K562 (cell line): ENCODE measurements around the gene KRT25. TPM values are rescaled to one million over a fixed set of nuclear protein-coding genes. Genes with fewer than 3 reads are reported as not detected.
A peak's percentile ranks its signal among the peaks of the same experiment; 100 is the strongest.

ENCODE experiments used
- ATAC-seq: fragments of 200-7000 bp; cut with Tn5 transposase; 3 replicates; pipeline ENCODE4 v1.9.1; 2020; ENCODE audit warnings: moderate library complexity
- BruUV-seq: library from RNA; stranded (reverse); fragments of 400-500 nt; replicated peaks from 2 replicates; lab custom pipeline; 2021; lab: Mats Ljungman, UMichigan
- CTCF ChIA-PET: fragments of 300-600 bp; formaldehyde crosslinking; extraction: SDS; loops from one replicate; lab custom pipeline; 2021; ENCODE audit warnings: low intra/inter-chr PET ratio; lab: Yijun Ruan, JAX
- POLR2A ChIA-PET: fragments of 300-600, 350-650 bp; sonication (Branson Sonifier 250); formaldehyde crosslinking; extraction: SDS; loops from one replicate; lab custom pipeline; 2021; ENCODE audit warnings: antibody characterized with exemption, inconsistent platforms; lab: Yijun Ruan, JAX
- DNase-seq, 4 experiments: peaks; one replicate each; pipeline versions ENCODE4 v3.0.0 to v3.0.0-alpha.2; 2011 to 2018; ENCODE audit warnings: low spot score in 3 of 4, mixed read lengths in 3 of 4; ENCODE audit errors: extremely low read depth in 1 of 4
- FAIRE-seq: peaks from 2 replicates; lab custom pipeline; 2011; peaks lifted over from hg19 to GRCh38; lab: Jason Lieb, UNC
- H2AFZ ChIP-seq: 2 replicates; pipeline ENCODE4 v1.6.0; 2011; ENCODE audit warnings: low read depth, low read length, control low read depth, inconsistent platforms
- H3K27ac ChIP-seq: fragments of 200-600 bp; 3 replicates; pipeline ENCODE4 v1.8.0; 2011; ENCODE audit warnings: low read depth, mild to moderate bottlenecking, control low read depth, inconsistent platforms, low read length, moderate library complexity, mixed read lengths; ENCODE audit errors: extremely low read depth
- H3K27me3 ChIP-seq, 2 experiments: fragments of 300-600 bp in 1 of 2; 2 replicates in 1 of 2; 3 replicates in 1 of 2; pipeline versions ENCODE4 v1.6.0 to v1.8.0; 2011; ENCODE audit warnings: inconsistent platforms in 2 of 2, low read length in 2 of 2, mild to moderate bottlenecking in 1 of 2, mixed read lengths in 1 of 2, moderate library complexity in 1 of 2; ENCODE audit not compliant: control insufficient read depth in 2 of 2, insufficient read depth in 2 of 2
- H3K36me3 ChIP-seq: fragments of 300-600 bp; 3 replicates; pipeline ENCODE4 v1.8.0; 2011; ENCODE audit warnings: mild to moderate bottlenecking, low read length, inconsistent platforms; ENCODE audit not compliant: control insufficient read depth, insufficient read depth
- H3K4me1 ChIP-seq, 2 experiments: fragments of 200-600 bp in 1 of 2; replicated peaks in 1 of 2; 2 replicates in 1 of 2; 3 replicates in 1 of 2; pipeline versions ENCODE4 v1.5.1 to v1.8.0; 2011; ENCODE audit warnings: inconsistent platforms in 2 of 2, low read length in 2 of 2, mild to moderate bottlenecking in 1 of 2, mixed read lengths in 1 of 2, moderate library complexity in 1 of 2; ENCODE audit not compliant: control insufficient read depth in 2 of 2, insufficient read depth in 2 of 2
- H3K4me2 ChIP-seq: 2 replicates; pipeline ENCODE4 v1.6.1; 2011; ENCODE audit warnings: low read length, control low read depth, inconsistent platforms, mixed read lengths; ENCODE audit not compliant: insufficient read depth
- H3K4me3 ChIP-seq: fragments of 200-600 bp; sonication (generic), shearing (Covaris generic); 2 replicates; pipeline ENCODE4 v1.5.1; 2016; ENCODE audit warnings: control low read depth, inconsistent platforms
- H3K79me2 ChIP-seq: fragments of 200-600 bp; 3 replicates; pipeline ENCODE4 v1.8.0; 2011; ENCODE audit warnings: low read length, inconsistent platforms; ENCODE audit not compliant: control insufficient read depth, insufficient read depth
- H3K9ac ChIP-seq, 2 experiments: 2 replicates each; pipeline versions ENCODE4 v1.6.0 to v1.6.1; 2011; ENCODE audit warnings: low read depth in 2 of 2, low read length in 2 of 2, control low read depth in 1 of 2, inconsistent platforms in 1 of 2, mild to moderate bottlenecking in 1 of 2, mixed read lengths in 1 of 2; ENCODE audit not compliant: insufficient read depth in 1 of 2
- H3K9me1 ChIP-seq: one replicate; pipeline ENCODE4 v1.6.0; 2011; ENCODE audit warnings: inconsistent platforms, mild to moderate bottlenecking, low read length, moderate library complexity; ENCODE audit not compliant: control insufficient read depth, insufficient read depth
- H3K9me3 ChIP-seq: replicated peaks from 2 replicates; pipeline ENCODE4 v1.5.1; 2011; ENCODE audit warnings: low read depth, low read length, inconsistent platforms; ENCODE audit not compliant: control insufficient read depth, insufficient read depth
- H4K20me1 ChIP-seq: replicated peaks from 2 replicates; pipeline ENCODE4 v1.6.1; 2011; ENCODE audit warnings: low read length, inconsistent platforms, mixed read lengths; ENCODE audit not compliant: control insufficient read depth, insufficient read depth
- CBFA2T2 ChIP-seq: fragments of 450-650 bp; conservative IDR thresholded peaks from 2 replicates; pipeline ENCODE4 v1.6.1; 2017; ENCODE audit warnings: mild to moderate bottlenecking
- ELK1 ChIP-seq: sonication (generic); formaldehyde crosslinking; IDR thresholded peaks from 2 replicates; pipeline ENCODE4 v1.8.1; 2022; ENCODE audit warnings: missing genetic modification reagents
- HEY1 ChIP-seq: fragments of 250-450 bp; sonication (Bioruptor Pico); IDR thresholded peaks from 2 replicates; pipeline ENCODE4 v1.5.0; 2020; ENCODE audit warnings: mild to moderate bottlenecking, moderate library complexity, borderline replicate concordance
- MAFK ChIP-seq: IDR thresholded peaks from 2 replicates; pipeline ENCODE4 v1.6.1; 2011; ENCODE audit warnings: low read length, improper control_type of control experiment
- RBM22 ChIP-seq: fragments of 200-400 bp; formaldehyde crosslinking; IDR thresholded peaks from 2 replicates; pipeline ENCODE4 v1.6.1; 2018; ENCODE audit warnings: low read length, low read depth; ENCODE audit not compliant: poor library complexity, severe bottlenecking
- TCF15 ChIP-seq: fragments of 250-450 bp; sonication (Bioruptor Pico); IDR thresholded peaks from 2 replicates; pipeline ENCODE4 v1.8.0; 2022; ENCODE audit warnings: moderate library complexity, mild to moderate bottlenecking, inconsistent platforms
- ZNF318 ChIP-seq, 2 experiments: fragments of 450-650 bp; IDR thresholded peaks; 2 replicates each; pipeline ENCODE4 v1.6.1; 2016; ENCODE audit warnings: mild to moderate bottlenecking in 2 of 2, borderline replicate concordance in 1 of 2, low read depth in 1 of 2, moderate library complexity in 1 of 2
- WGBS: fragments of 100-300 bp; shearing (Covaris generic); methylation state at CpG from one replicate; pipeline ENCODE4 v1.1.6; 2016; ENCODE audit warnings: low coverage, mixed read lengths; ENCODE audit not compliant: insufficient coverage; ENCODE audit errors: missing lambda C conversion rate; 5-methylcytosine and 5-hydroxymethylcytosine counted together
- in situ Hi-C: fragments of 300-500 bp; cut with MboI; formaldehyde crosslinking; loops from 4 replicates; pipeline ENCODE4 v1.15.0; 2018; ENCODE audit warnings: inconsistent platforms, mixed read lengths
- intact Hi-C: fragments of 100-400 bp; cut with micrococcal nuclease; formaldehyde crosslinking; loops from 2 replicates; pipeline ENCODE4 v1.14.2; 2022
- polyA plus RNA-seq, 8 experiments: library from polyadenylated mRNA; depleted of rRNA in 4 of 8; stranded (reverse) in 5 of 8; unstranded in 3 of 8; fragments of >200 nt; fragmentation: Nextera tagmentation in 2 of 8; fragmentation: Illumina TruSeq in 1 of 8; extraction: Ambion mirVana in 2 of 8; extraction: Trizol in 1 of 8; gene quantifications; 2 replicates each; pipeline versions ENCODE4 v1.2.1 to v1.2.3, GENCODE V29; 2011 to 2014; ENCODE audit warnings: inconsistent platforms in 1 of 8, missing spikeins in 1 of 8
- total RNA-seq, 7 experiments: library from RNA; depleted of rRNA in 6 of 7; stranded (reverse); fragments of >200 nt in 6 of 7; fragmentation: Illumina TruSeq in 2 of 7; extraction: Trizol in 2 of 7; gene quantifications; 2 replicates each; pipeline versions ENCODE4 v1.2.1 to v1.2.3, GENCODE V29; 2011 to 2021; ENCODE audit warnings: low replicate concordance in 1 of 7

KRT25 gene
- total and polyA plus RNA-seq, 9 of the 15 experiments (the other 6 are each of a cell fraction or from before 2014, with no cell fraction given) = not detected

- TF ChIP-seq HEY1 = no peak
- TF ChIP-seq TCF15 (CRISPR knock-in tag) = no peak
- TF ChIP-seq ELK1 (CRISPR knock-in tag) = no peak
Observed at GRCh38 chr17:40791111-40791510, 36.0 kb upstream of the KRT25 start (continued).

- FAIRE-seq (no peak), DNase-seq (no peak), ATAC-seq (no peak)
- in situ Hi-C loops = no loop called here
- Histone ChIP-seq H2AFZ (peak within 1 kb of the TSS; percentile 47; the same call in 1 of the 2 replicates), H3K9me3 (no peaks in the 10 kb centered on the region), H3K4me3 (no peak within 1 kb of the TSS), H3K4me2 (no peak within 1 kb of the TSS), H3K9me1 (no peaks in the 10 kb centered on the region), H3K79me2 (no peaks in the 10 kb centered on the region), H3K9ac (no peak within 1 kb of the TSS), H3K36me3 (no peaks in the 10 kb centered on the region), H3K27ac (no peak within 1 kb of the TSS), H4K20me1 (no peaks in the 10 kb centered on the region), H3K27me3 (peaks cover 0 to 6% of the 10 kb centered on the region in 2 experiments; a peak in 2 of 5 replicates), H3K4me1 (peaks cover 3 to 8% of the 10 kb centered on the region in 2 experiments; a peak in 1 of 5 replicates)
- ChIA-PET CTCF (no interaction called here), POLR2A (no interaction called here)
- TF ChIP-seq RBM22 = no peak
- no peak for TF ChIP-seq MAFK
- TF ChIP-seq CBFA2T2 = no peak
- TF ChIP-seq ZNF318 (IDR thresholded peaks at IDR 0.05; ENCODE audit: borderline replicate concordance in 1 of 2, low read depth in 1 of 2) = no peak
- intact Hi-C loops = no loop called here
- no TSS peak for BruUV-seq
- 47% methylated on average over 4 of the region's 4 CpGs for WGBS
Observed at GRCh38 chr17:40782450-40782849, 27.3 kb upstream of the KRT25 start, which contains the start of gene KRT27. TSS of gene KRT27 (minus strand) at chr17:40782550. CDS start at chr17:40782493, 57 bp downstream.
